Measurements from ENCODE around the gene LINS1.

LINS1 gene

GRCh38 chr15:100602064-100602822 lies at the start of gene LINS1, which contains the start of gene ASB7:
LINS1 (minus strand) TSS chr15:100602184; CDS start chr15:100580842, 21,342 bp downstream.
ASB7 (plus strand) TSS chr15:100602589; CDS start chr15:100612217, 9,628 bp downstream.
- Histone ChIP-seq H3K9ac (ENCODE audit: low read length) (peak within 1 kb of the TSS; percentile 92), H3K27ac (ENCODE audit: low read depth, low read length) (peak within 1 kb of the TSS; percentile 87), H3K36me3 (ENCODE audit: insufficient read depth, low read length) (peaks cover 1% of the 10 kb centered on the region), H3K9me3 (ENCODE audit: low read length) (no peaks in the 10 kb centered on the region), H3K4me1 (ENCODE audit: insufficient read depth, low read length) (peaks cover 22% of the 10 kb centered on the region), H3K27me3 (ENCODE audit: control insufficient read depth in 1 of 2, insufficient read depth in 2 of 2, low read length in 2 of 2) (no peaks in the 10 kb centered on the region), H3K4me3 (ENCODE audit: low read depth in 1 of 2, low read length in 2 of 2) (peak within 1 kb of the TSS; percentile 98 to 100)

DNA sequence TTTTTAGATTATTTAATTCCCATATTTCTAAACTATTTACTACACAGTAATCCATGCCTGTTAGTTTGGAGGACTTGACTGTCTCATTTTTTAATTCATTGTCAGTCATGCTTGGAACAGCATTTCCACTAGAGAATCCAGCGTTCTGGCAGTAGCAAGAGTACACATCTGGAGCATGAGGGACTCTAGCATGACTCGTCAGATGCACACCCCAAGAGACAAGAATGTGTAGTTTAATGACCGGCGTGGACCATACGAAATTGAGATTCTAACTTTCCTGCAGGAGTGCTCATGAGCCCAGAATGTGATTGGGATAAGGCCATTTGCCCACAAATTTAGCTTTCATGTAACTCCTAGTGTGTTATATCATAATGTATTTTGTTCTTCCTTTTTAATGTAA lies 49.3 kb upstream of the LINS1 start:
- Histone ChIP-seq H3K36me3 (ENCODE audit: insufficient read depth, low read length) (no peaks in the 10 kb centered on the region), H3K27ac (ENCODE audit: low read depth, low read length) (no peak overlapping the region), H3K4me3 (ENCODE audit: low read depth in 1 of 2, low read length in 2 of 2) (no peak overlapping the region), H3K9me3 (ENCODE audit: low read length) (no peaks in the 10 kb centered on the region), H3K9ac (ENCODE audit: low read length) (no peak overlapping the region), H3K4me1 (ENCODE audit: insufficient read depth, low read length) (no peaks in the 10 kb centered on the region), H3K27me3 (ENCODE audit: control insufficient read depth in 1 of 2, insufficient read depth in 2 of 2, low read length in 2 of 2) (no peaks in the 10 kb centered on the region)

DNA sequence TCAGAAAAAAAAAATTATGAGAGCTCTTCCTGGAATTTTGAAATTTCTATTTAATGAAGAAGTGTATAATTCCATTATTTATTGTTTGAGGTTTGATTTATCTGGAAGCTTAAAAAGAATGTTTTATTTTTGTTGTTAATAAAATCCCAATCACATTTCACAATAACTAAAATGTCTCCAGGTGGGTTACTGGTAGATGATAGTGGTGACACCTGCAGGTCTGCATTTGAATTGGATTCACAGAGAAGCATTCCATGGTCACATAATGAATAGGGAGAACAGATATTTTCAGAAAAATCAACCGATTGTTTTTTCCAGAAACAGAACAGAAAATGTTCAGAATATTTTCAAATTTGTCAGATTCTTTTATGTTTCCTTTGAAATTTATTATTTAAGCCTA lies 48.7 kb upstream of the LINS1 start:
- Histone ChIP-seq H3K4me1 (ENCODE audit: insufficient read depth, low read length) (no peaks in the 10 kb centered on the region), H3K9ac (ENCODE audit: low read length) (no peak overlapping the region), H3K27ac (ENCODE audit: low read depth, low read length) (no peak overlapping the region), H3K9me3 (ENCODE audit: low read length) (no peaks in the 10 kb centered on the region), H3K27me3 (ENCODE audit: control insufficient read depth in 1 of 2, insufficient read depth in 2 of 2, low read length in 2 of 2) (no peaks in the 10 kb centered on the region), H3K4me3 (ENCODE audit: low read depth in 1 of 2, low read length in 2 of 2) (no peak overlapping the region), H3K36me3 (ENCODE audit: insufficient read depth, low read length) (no peaks in the 10 kb centered on the region)

GRCh38 chr15:100648951-100649350 lies 47.0 kb upstream of the LINS1 start:
- Histone ChIP-seq H3K27ac (ENCODE audit: low read depth, low read length) (no peak overlapping the region), H3K36me3 (ENCODE audit: insufficient read depth, low read length) (no peaks in the 10 kb centered on the region), H3K27me3 (ENCODE audit: control insufficient read depth in 1 of 2, insufficient read depth in 2 of 2, low read length in 2 of 2) (no peaks in the 10 kb centered on the region), H3K4me3 (ENCODE audit: low read depth in 1 of 2, low read length in 2 of 2) (no peak overlapping the region), H3K9me3 (ENCODE audit: low read length) (no peaks in the 10 kb centered on the region), H3K9ac (ENCODE audit: low read length) (no peak overlapping the region), H3K4me1 (ENCODE audit: insufficient read depth, low read length) (no peaks in the 10 kb centered on the region)

GRCh38 chr15:100645671-100646070 lies 43.7 kb upstream of the LINS1 start:
- Histone ChIP-seq H3K9me3 (ENCODE audit: low read length) (no peaks in the 10 kb centered on the region), H3K9ac (ENCODE audit: low read length) (no peak overlapping the region), H3K4me3 (ENCODE audit: low read depth in 1 of 2, low read length in 2 of 2) (no peak overlapping the region), H3K36me3 (ENCODE audit: insufficient read depth, low read length) (no peaks in the 10 kb centered on the region), H3K27ac (ENCODE audit: low read depth, low read length) (no peak overlapping the region), H3K27me3 (ENCODE audit: control insufficient read depth in 1 of 2, insufficient read depth in 2 of 2, low read length in 2 of 2) (no peaks in the 10 kb centered on the region), H3K4me1 (ENCODE audit: insufficient read depth, low read length) (no peaks in the 10 kb centered on the region)

- Histone ChIP-seq H3K9me3 (ENCODE audit: low read length) (no peaks in the 10 kb centered on the region), H3K27ac (ENCODE audit: low read depth, low read length) (no peak overlapping the region), H3K4me1 (ENCODE audit: insufficient read depth, low read length) (peaks cover 9% of the 10 kb centered on the region), H3K27me3 (ENCODE audit: control insufficient read depth in 1 of 2, insufficient read depth in 2 of 2, low read length in 2 of 2) (no peaks in the 10 kb centered on the region), H3K9ac (ENCODE audit: low read length) (no peak overlapping the region), H3K36me3 (ENCODE audit: insufficient read depth, low read length) (no peaks in the 10 kb centered on the region), H3K4me3 (ENCODE audit: low read depth in 1 of 2, low read length in 2 of 2) (no peak overlapping the region)
Measured at GRCh38 chr15:100642950-100643338, 41.0 kb upstream of the LINS1 start.

DNA sequence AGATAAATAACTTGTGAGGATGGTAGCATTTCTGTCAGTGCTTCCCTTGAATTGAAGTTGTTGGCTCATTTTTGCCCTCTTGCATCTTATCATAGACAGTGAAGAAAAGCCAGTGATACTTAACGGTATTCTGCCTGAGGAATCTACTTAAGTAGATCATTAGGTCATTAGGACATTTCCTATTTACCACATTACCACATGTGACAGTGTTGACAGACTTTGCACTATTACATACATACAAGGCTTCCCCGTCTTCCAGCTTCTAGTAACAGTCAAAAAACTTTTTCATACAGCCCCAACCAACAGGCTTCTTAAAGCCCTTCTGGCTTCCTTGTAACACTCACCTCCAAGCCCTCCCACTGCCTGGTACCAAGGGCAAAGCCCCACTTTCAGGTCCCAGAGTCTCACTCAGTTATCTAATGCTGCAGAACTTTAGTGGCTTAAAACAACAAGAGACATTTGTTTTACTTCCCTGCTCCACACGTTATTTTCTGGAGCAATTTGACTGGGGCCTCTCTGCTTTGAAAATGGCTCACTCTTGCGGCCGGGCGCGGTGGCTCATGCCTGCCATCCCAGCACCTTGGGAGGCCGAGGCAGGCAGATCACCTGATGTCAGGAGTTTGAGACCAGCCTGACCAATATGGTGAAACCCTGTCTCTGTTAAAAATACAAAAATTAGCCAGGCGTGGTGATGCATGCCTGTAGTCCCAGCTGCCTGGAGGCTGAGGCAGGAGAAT lies 40.4 kb upstream of the LINS1 start:
- H3K9ac ChIP-seq (ENCODE audit: low read length) = no peak overlapping the region
- H3K36me3 ChIP-seq (ENCODE audit: insufficient read depth, low read length) = no peaks in the 10 kb centered on the region
- H3K4me1 ChIP-seq (ENCODE audit: insufficient read depth, low read length) = peaks cover 9% of the 10 kb centered on the region
- no peak overlapping the region for H3K27ac ChIP-seq (ENCODE audit: low read depth, low read length)
- no peaks in the 10 kb centered on the region for H3K27me3 ChIP-seq (ENCODE audit: control insufficient read depth in 1 of 2, insufficient read depth in 2 of 2, low read length in 2 of 2)
- no peak overlapping the region for H3K4me3 ChIP-seq (ENCODE audit: low read depth in 1 of 2, low read length in 2 of 2)
- no peaks in the 10 kb centered on the region for H3K9me3 ChIP-seq (ENCODE audit: low read length)

- H3K27me3 ChIP-seq (ENCODE audit: control insufficient read depth in 1 of 2, insufficient read depth in 2 of 2, low read length in 2 of 2) = no peaks in the 10 kb centered on the region
- no peak overlapping the region for H3K4me3 ChIP-seq (ENCODE audit: low read depth in 1 of 2, low read length in 2 of 2)
- H3K9ac ChIP-seq (ENCODE audit: low read length) = no peak overlapping the region
- H3K36me3 ChIP-seq (ENCODE audit: insufficient read depth, low read length) = no peaks in the 10 kb centered on the region
- no peak overlapping the region for H3K27ac ChIP-seq (ENCODE audit: low read depth, low read length)
- H3K4me1 ChIP-seq (ENCODE audit: insufficient read depth, low read length) = peaks cover 9% of the 10 kb centered on the region
- H3K9me3 ChIP-seq (ENCODE audit: low read length) = no peaks in the 10 kb centered on the region
Measured at GRCh38 chr15:100638177-100638730, 36.3 kb upstream of the LINS1 start.

- Histone ChIP-seq H3K4me3 (ENCODE audit: low read depth in 1 of 2, low read length in 2 of 2) (no peak overlapping the region), H3K27ac (ENCODE audit: low read depth, low read length) (no peak overlapping the region), H3K4me1 (ENCODE audit: insufficient read depth, low read length) (peaks cover 9% of the 10 kb centered on the region), H3K9ac (ENCODE audit: low read length) (no peak overlapping the region), H3K36me3 (ENCODE audit: insufficient read depth, low read length) (peaks cover 4% of the 10 kb centered on the region), H3K9me3 (ENCODE audit: low read length) (no peaks in the 10 kb centered on the region), H3K27me3 (ENCODE audit: control insufficient read depth in 1 of 2, insufficient read depth in 2 of 2, low read length in 2 of 2) (no peaks in the 10 kb centered on the region)
Measured at GRCh38 chr15:100635406-100636071, 33.6 kb upstream of the LINS1 start.

- H3K4me3 ChIP-seq (ENCODE audit: low read depth in 1 of 2, low read length in 2 of 2) = no peak overlapping the region
- H3K36me3 ChIP-seq (ENCODE audit: insufficient read depth, low read length) = peaks cover 4% of the 10 kb centered on the region
- H3K27ac ChIP-seq (ENCODE audit: low read depth, low read length) = no peak overlapping the region
- H3K4me1 ChIP-seq (ENCODE audit: insufficient read depth, low read length) = peaks cover 8% of the 10 kb centered on the region
- H3K9me3 ChIP-seq (ENCODE audit: low read length) = no peaks in the 10 kb centered on the region
- no peaks in the 10 kb centered on the region for H3K27me3 ChIP-seq (ENCODE audit: control insufficient read depth in 1 of 2, insufficient read depth in 2 of 2, low read length in 2 of 2)
- no peak overlapping the region for H3K9ac ChIP-seq (ENCODE audit: low read length)
Measured at GRCh38 chr15:100633763-100634075, 31.7 kb upstream of the LINS1 start.

GRCh38 chr15:100631831-100632230 lies 29.8 kb upstream of the LINS1 start:
- no peak overlapping the region for H3K27ac ChIP-seq (ENCODE audit: low read depth, low read length)
- H3K9ac ChIP-seq (ENCODE audit: low read length) = no peak overlapping the region
- H3K36me3 ChIP-seq (ENCODE audit: insufficient read depth, low read length) = peaks cover 4% of the 10 kb centered on the region
- H3K4me1 ChIP-seq (ENCODE audit: insufficient read depth, low read length) = no peaks in the 10 kb centered on the region
- no peaks in the 10 kb centered on the region for H3K9me3 ChIP-seq (ENCODE audit: low read length)
- H3K27me3 ChIP-seq (ENCODE audit: control insufficient read depth in 1 of 2, insufficient read depth in 2 of 2, low read length in 2 of 2) = no peaks in the 10 kb centered on the region
- H3K4me3 ChIP-seq (ENCODE audit: low read depth in 1 of 2, low read length in 2 of 2) = no peak overlapping the region

Data from muscle layer of colon (tissue), 2 donors.